ENCODE results near the gene CD34.

GRCh38 chr1:207841293-207841692, 69.6 kb downstream of the CD34 start:
- no peak for TF ChIP-seq ZFP3 (CRISPR knock-in tag; IDR thresholded peaks at IDR 0.05)
- no peak for TF ChIP-seq ZC3H10 (CRISPR knock-in tag; IDR thresholded peaks at IDR 0.05)
- TF ChIP-seq, protein P1, sequence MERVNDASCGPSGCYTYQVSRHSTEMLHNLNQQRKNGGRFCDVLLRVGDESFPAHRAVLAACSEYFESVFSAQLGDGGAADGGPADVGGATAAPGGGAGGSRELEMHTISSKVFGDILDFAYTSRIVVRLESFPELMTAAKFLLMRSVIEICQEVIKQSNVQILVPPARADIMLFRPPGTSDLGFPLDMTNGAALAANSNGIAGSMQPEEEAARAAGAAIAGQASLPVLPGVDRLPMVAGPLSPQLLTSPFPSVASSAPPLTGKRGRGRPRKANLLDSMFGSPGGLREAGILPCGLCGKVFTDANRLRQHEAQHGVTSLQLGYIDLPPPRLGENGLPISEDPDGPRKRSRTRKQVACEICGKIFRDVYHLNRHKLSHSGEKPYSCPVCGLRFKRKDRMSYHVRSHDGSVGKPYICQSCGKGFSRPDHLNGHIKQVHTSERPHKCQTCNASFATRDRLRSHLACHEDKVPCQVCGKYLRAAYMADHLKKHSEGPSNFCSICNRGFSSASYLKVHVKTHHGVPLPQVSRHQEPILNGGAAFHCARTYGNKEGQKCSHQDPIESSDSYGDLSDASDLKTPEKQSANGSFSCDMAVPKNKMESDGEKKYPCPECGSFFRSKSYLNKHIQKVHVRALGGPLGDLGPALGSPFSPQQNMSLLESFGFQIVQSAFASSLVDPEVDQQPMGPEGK (CRISPR knock-in tag; IDR thresholded peaks at IDR 0.05; ENCODE audit: borderline replicate concordance), result no peak
- TF ChIP-seq TCF4 (CRISPR knock-in tag; IDR thresholded peaks at IDR 0.05; ENCODE audit: borderline replicate concordance), result no peak
- TF ChIP-seq, protein P2, sequence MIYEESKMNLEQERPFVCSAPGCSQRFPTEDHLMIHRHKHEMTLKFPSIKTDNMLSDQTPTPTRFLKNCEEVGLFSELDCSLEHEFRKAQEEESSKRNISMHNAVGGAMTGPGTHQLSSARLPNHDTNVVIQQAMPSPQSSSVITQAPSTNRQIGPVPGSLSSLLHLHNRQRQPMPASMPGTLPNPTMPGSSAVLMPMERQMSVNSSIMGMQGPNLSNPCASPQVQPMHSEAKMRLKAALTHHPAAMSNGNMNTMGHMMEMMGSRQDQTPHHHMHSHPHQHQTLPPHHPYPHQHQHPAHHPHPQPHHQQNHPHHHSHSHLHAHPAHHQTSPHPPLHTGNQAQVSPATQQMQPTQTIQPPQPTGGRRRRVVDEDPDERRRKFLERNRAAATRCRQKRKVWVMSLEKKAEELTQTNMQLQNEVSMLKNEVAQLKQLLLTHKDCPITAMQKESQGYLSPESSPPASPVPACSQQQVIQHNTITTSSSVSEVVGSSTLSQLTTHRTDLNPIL (CRISPR knock-in tag; IDR thresholded peaks at IDR 0.05; ENCODE audit: low read depth), result no peak
- no peak for TF ChIP-seq ZFP30 (CRISPR knock-in tag; IDR thresholded peaks at IDR 0.05)
- no peak for TF ChIP-seq ESRRG (CRISPR knock-in tag; IDR thresholded peaks at IDR 0.05)
- no peak for TF ChIP-seq GLIS3 (CRISPR knock-in tag; IDR thresholded peaks at IDR 0.05)
- no peak for TF ChIP-seq CSRNP3 (CRISPR knock-in tag; IDR thresholded peaks at IDR 0.05)
- TF ChIP-seq RARB (CRISPR knock-in tag; IDR thresholded peaks at IDR 0.05), result no peak
- TF ChIP-seq TOX (CRISPR knock-in tag; IDR thresholded peaks at IDR 0.05; ENCODE audit: borderline replicate concordance), result no peak

All from SK-N-SH treated with all-trans-retinoic acid at 6 μM for 48 hours (cell line).